HepG2 (cell line): ENCODE data around the gene CCDC106. TPM values are rescaled to one million over a fixed set of nuclear protein-coding genes. Genes with fewer than 3 reads are reported as not detected.
A peak's percentile ranks its signal among the peaks of the same experiment; 100 is the strongest.

Experiments used
- AGO2 ChIP-seq: fragments of 200-400 bp; formaldehyde crosslinking; optimal IDR thresholded peaks from 2 replicates; pipeline ENCODE3; 2017; ENCODE audit warnings: mild to moderate bottlenecking, low read depth, low read length, moderate library complexity
- BORCS8-MEF2B ChIP-seq: sonication (generic); formaldehyde crosslinking; IDR thresholded peaks from 2 replicates; pipeline ENCODE4 v1.8.0; 2022; ENCODE audit warnings: mild to moderate bottlenecking, missing genetic modification reagents
- GPN1 ChIP-seq: sonication (generic); formaldehyde crosslinking; IDR thresholded peaks from 2 replicates; pipeline ENCODE4 v1.5.1; 2020; ENCODE audit warnings: missing genetic modification reagents, borderline replicate concordance
- IKZF5 ChIP-seq: IDR thresholded peaks from 2 replicates; pipeline ENCODE4 v1.6.1; 2018; ENCODE audit warnings: missing genetic modification reagents, mild to moderate bottlenecking, missing compliant biosample characterization
- IRF1 ChIP-seq: sonication (generic); formaldehyde crosslinking; IDR thresholded peaks from 2 replicates; pipeline ENCODE4 v1.4.0; 2020; ENCODE audit warnings: low read depth, mild to moderate bottlenecking, missing genetic modification reagents
- KAT7 ChIP-seq: IDR thresholded peaks from 2 replicates; pipeline ENCODE4 v1.6.1; 2018; ENCODE audit warnings: borderline replicate concordance, missing compliant biosample characterization
- KLF11 ChIP-seq: IDR thresholded peaks from 2 replicates; pipeline ENCODE4 v1.6.1; 2016; ENCODE audit warnings: missing compliant biosample characterization
- RARA ChIP-seq: IDR thresholded peaks from 2 replicates; pipeline ENCODE4 v1.6.1; 2016; ENCODE audit warnings: missing genetic modification reagents, missing compliant biosample characterization
- SSRP1 ChIP-seq: IDR thresholded peaks from 2 replicates; pipeline ENCODE4 v1.6.1; 2016; ENCODE audit warnings: control low read depth
- YEATS2 ChIP-seq: sonication (generic); formaldehyde crosslinking; IDR thresholded peaks from 2 replicates; pipeline ENCODE4 v1.4.0; 2020; ENCODE audit warnings: missing genetic modification reagents, borderline replicate concordance
- ZFP82 ChIP-seq: sonication (generic); formaldehyde crosslinking; IDR thresholded peaks from 2 replicates; pipeline ENCODE4 v1.5.1; 2020; ENCODE audit warnings: mild to moderate bottlenecking, missing genetic modification reagents, borderline replicate concordance
- ZFP90 ChIP-seq: sonication (generic); formaldehyde crosslinking; IDR thresholded peaks from 2 replicates; pipeline ENCODE4 v1.8.0; 2022; ENCODE audit warnings: missing genetic modification reagents, mild to moderate bottlenecking, inconsistent platforms, borderline replicate concordance
- ZGPAT ChIP-seq: IDR thresholded peaks from 2 replicates; pipeline ENCODE4 v1.6.1; 2016; ENCODE audit warnings: mild to moderate bottlenecking
- ZNF362 ChIP-seq: sonication (generic); formaldehyde crosslinking; IDR thresholded peaks from 2 replicates; pipeline ENCODE4 v1.4.0; 2020; ENCODE audit warnings: missing genetic modification reagents, mild to moderate bottlenecking, borderline replicate concordance
- polyA plus RNA-seq, 8 experiments: library from polyadenylated mRNA; depleted of rRNA in 3 of 8; stranded (reverse) in 7 of 8; unstranded in 1 of 8; fragments of >200 nt; fragmentation: Illumina TruSeq in 4 of 8; extraction: Trizol in 4 of 8; gene quantifications; 2 replicates each; pipeline versions ENCODE4 v1.2.1 to v1.2.3, GENCODE V29; 2011 to 2016; ENCODE audit warnings: low read depth in 4 of 8, missing spikeins in 1 of 8, mixed read lengths in 1 of 8; ENCODE audit not compliant: insufficient read depth in 1 of 8
- total RNA-seq, 5 experiments: library from RNA; depleted of rRNA; stranded (reverse); fragments of >200 nt; fragmentation: Illumina TruSeq; extraction: Trizol; gene quantifications; 2 replicates each; pipeline ENCODE4 v1.2.3, GENCODE V29; 2016; ENCODE audit warnings: low read depth in 1 of 5
- TF ChIP-seq, protein P1 (sequence below): sonication (generic); formaldehyde crosslinking; IDR thresholded peaks from 2 replicates; pipeline ENCODE4 v1.4.0; 2020; ENCODE audit warnings: missing genetic modification reagents
- TF ChIP-seq, protein P2 (sequence below): sonication (generic); formaldehyde crosslinking; IDR thresholded peaks from 2 replicates; pipeline ENCODE4 v1.4.0; 2020; ENCODE audit warnings: missing genetic modification reagents

The CCDC106 gene
- total and polyA plus RNA-seq, 2 of the 13 experiments (the other 11 are each of a cell fraction or from before 2014, with no cell fraction given) = 4.7 to 8.8 TPM

- TF ChIP-seq IKZF5 (peak; percentile 55; the same call in 1 of the 2 replicates), IRF1 (no peak), YEATS2 (CRISPR knock-in tag) (peak; percentile 76), RARA (peak; percentile 48), BORCS8-MEF2B (CRISPR knock-in tag) (no peak), KAT7 (CRISPR knock-in tag) (peak; percentile 86; the same call in 1 of the 2 replicates), KLF11 (CRISPR knock-in tag) (no peak), ZFP90 (CRISPR knock-in tag) (no peak), ZGPAT (CRISPR knock-in tag) (peak; percentile 82), AGO2 (peak; percentile 29), ZNF362 (CRISPR knock-in tag) (peak; percentile 56; the same call in 1 of the 2 replicates), SSRP1 (CRISPR knock-in tag) (no peak), GPN1 (CRISPR knock-in tag) (no peak), ZFP82 (CRISPR knock-in tag) (peak; percentile 67; the same call in 1 of the 2 replicates)
- TF ChIP-seq, protein P1, sequence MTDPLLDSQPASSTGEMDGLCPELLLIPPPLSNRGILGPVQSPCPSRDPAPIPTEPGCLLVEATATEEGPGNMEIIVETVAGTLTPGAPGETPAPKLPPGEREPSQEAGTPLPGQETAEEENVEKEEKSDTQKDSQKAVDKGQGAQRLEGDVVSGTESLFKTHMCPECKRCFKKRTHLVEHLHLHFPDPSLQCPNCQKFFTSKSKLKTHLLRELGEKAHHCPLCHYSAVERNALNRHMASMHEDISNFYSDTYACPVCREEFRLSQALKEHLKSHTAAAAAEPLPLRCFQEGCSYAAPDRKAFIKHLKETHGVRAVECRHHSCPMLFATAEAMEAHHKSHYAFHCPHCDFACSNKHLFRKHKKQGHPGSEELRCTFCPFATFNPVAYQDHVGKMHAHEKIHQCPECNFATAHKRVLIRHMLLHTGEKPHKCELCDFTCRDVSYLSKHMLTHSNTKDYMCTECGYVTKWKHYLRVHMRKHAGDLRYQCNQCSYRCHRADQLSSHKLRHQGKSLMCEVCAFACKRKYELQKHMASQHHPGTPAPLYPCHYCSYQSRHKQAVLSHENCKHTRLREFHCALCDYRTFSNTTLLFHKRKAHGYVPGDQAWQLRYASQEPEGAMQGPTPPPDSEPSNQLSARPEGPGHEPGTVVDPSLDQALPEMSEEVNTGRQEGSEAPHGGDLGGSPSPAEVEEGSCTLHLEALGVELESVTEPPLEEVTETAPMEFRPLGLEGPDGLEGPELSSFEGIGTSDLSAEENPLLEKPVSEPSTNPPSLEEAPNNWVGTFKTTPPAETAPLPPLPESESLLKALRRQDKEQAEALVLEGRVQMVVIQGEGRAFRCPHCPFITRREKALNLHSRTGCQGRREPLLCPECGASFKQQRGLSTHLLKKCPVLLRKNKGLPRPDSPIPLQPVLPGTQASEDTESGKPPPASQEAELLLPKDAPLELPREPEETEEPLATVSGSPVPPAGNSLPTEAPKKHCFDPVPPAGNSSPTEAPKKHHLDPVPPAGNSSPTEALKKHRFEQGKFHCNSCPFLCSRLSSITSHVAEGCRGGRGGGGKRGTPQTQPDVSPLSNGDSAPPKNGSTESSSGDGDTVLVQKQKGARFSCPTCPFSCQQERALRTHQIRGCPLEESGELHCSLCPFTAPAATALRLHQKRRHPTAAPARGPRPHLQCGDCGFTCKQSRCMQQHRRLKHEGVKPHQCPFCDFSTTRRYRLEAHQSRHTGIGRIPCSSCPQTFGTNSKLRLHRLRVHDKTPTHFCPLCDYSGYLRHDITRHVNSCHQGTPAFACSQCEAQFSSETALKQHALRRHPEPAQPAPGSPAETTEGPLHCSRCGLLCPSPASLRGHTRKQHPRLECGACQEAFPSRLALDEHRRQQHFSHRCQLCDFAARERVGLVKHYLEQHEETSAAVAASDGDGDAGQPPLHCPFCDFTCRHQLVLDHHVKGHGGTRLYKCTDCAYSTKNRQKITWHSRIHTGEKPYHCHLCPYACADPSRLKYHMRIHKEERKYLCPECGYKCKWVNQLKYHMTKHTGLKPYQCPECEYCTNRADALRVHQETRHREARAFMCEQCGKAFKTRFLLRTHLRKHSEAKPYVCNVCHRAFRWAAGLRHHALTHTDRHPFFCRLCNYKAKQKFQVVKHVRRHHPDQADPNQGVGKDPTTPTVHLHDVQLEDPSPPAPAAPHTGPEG (CRISPR knock-in tag) = peak; percentile 48; the same call in 1 of the 2 replicates
- TF ChIP-seq, protein P2, sequence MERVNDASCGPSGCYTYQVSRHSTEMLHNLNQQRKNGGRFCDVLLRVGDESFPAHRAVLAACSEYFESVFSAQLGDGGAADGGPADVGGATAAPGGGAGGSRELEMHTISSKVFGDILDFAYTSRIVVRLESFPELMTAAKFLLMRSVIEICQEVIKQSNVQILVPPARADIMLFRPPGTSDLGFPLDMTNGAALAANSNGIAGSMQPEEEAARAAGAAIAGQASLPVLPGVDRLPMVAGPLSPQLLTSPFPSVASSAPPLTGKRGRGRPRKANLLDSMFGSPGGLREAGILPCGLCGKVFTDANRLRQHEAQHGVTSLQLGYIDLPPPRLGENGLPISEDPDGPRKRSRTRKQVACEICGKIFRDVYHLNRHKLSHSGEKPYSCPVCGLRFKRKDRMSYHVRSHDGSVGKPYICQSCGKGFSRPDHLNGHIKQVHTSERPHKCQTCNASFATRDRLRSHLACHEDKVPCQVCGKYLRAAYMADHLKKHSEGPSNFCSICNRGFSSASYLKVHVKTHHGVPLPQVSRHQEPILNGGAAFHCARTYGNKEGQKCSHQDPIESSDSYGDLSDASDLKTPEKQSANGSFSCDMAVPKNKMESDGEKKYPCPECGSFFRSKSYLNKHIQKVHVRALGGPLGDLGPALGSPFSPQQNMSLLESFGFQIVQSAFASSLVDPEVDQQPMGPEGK (CRISPR knock-in tag) = peak; percentile 57
Observed at GRCh38 chr19:55653651-55654322, 5.8 kb downstream of the CCDC106 start (continued).
